CD4-positive, alpha-beta T cell treated with Interleukin-1 beta for 1 hour (primary cell): Measurements from ENCODE around the gene KCNC1.

ENCODE experiments used
- DNase-seq, 2 donors: peaks; one replicate each; pipeline ENCODE4 v3.0.0-alpha.2; 2020 to 2022

The KCNC1 gene

DNA sequence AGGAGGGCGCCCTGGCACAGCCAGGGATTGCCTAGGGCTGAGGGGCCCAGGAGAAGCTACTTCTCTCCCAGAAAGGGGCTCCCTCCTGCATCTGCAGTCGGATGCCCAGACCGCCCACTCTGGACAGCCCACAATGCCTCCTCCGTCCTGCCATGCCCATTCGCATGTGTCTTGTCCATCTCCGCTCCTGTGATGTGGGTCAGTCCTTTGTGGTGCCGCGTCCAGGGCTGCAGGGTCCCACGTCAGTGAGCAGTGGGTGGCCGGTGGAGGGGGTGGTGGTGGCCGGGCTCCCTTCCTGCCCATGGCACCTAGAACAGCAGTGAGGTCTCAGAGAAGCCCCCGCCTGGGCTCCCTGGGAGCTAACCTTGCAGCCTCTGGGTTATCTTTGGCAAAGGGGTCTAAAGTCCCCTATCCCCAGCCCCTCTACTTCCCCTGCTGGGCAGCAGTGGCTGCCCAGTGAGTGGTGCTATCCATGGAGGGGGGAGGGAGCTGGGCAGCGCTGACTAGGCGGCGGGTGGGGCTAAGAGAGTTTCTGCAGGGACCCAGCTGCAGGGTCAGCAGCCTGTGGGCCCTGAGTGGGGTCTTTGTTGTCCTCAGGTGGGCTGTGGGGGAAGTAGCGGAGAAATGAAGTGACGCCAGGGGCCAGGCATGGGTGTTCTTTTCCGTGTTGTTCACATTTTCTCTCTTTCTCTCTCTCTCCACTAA, 41.1 kb downstream of the KCNC1 start:
- no peak for DNase-seq

DNA sequence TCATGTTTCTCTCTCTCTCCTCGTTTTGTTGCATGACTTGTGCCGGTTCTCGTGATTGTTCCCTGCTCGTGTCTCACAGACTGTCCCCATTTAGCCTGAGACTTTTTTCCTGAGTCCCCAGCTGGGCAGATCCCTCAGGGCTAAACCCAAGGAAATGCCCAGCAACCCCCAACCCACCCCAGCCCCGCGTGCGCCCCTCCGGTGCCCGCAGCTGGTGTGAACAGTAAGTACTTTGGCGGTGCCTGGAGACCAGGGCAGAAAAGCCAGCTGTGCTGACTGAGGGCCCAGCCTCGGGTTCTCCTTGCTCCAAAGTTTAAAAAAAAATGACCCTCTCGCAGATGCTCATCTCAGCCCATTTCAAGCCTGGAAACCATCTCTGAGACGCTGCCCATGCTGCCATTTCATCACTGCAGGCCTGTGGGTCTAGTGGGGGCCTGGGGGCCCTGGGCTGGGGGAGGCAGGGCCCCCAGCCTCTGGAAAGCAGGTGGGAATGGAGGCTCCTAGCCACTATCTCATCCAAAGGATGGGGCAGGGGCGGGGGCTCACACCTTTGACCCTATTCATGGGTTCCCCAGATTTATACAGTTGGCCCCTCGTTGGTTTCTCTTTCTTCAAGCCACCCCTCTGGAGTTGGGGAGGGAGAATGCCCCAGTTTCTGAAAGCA, 41.8 kb downstream of the KCNC1 start:
- no peak for DNase-seq

GRCh38 chr11:17777086-17777737, 42.6 kb downstream of the KCNC1 start:
- no peak for DNase-seq

GRCh38 chr11:17777738-17778091, 43.1 kb downstream of the KCNC1 start:
- DNase-seq: no peak

DNA sequence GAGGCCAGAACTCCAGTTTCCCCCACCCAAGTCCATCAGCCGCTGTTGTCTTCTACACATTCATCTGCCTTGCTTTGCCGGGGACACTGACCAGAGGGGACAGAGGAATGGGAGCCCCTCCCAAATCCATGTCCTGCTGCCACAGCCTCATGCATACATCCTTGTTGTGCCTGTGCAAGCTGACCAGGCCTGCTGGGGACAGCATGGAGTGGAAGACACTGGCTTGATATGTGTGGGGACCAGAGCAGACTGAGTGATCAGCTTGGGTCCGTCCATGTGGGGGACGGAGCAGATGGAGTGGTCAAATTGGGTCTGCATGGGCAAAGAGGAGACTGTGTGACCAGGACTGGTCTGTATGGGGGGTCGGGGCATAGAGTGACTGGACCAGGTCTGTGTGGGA, 43.8 kb downstream of the KCNC1 start:
- DNase-seq: no peak

GRCh38 chr11:17778956-17779860, 44.6 kb downstream of the KCNC1 start:
- no peak for DNase-seq

- no peak for DNase-seq
Measured at GRCh38 chr11:17779861-17780594, 45.4 kb downstream of the KCNC1 start.

DNA sequence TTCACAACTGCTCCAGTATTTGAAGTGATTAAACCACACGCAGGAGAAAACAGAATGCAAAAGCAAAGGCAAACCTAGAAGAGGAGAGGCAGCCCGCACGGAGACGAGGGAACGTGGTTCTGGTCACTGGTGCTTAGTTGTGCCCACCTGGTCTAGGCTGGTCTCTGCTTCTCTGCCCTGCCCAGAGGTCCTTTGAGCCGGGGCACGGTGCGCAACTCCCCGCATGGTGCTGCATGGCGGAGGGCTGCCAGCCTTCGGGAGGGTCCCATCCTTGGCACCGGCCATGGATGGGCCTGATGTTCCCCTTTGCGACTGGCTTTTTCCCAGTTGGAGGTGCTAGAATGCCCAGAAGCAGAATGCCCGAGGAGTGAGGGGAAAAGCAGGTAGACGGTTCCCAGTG, 46.1 kb downstream of the KCNC1 start:
- no peak for DNase-seq

GRCh38 chr11:17781221-17781620, 46.6 kb downstream of the KCNC1 start:
- DNase-seq: no peak

DNA sequence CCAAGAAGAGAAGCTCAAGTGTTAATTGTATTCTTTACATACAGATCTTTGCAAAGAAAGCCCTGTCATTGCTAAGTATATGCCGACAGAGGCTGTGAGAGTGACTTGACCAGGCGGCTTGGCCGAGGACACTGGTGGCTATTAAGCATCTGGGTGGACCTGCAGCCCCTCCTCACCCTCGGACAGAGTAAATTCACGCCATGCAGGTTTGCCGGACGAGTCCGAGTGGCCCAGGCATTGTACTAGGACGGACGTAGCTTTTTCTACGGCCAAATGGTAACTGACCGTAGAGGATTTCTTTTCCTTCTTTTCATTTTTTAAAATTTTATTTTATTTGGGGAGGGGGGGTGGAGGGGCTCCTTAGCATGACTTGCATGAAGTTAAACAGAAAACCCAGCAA, 47.0 kb downstream of the KCNC1 start:
- no peak for DNase-seq

- no peak for DNase-seq
Measured at GRCh38 chr11:17782145-17782544, 47.6 kb downstream of the KCNC1 start.

DNA sequence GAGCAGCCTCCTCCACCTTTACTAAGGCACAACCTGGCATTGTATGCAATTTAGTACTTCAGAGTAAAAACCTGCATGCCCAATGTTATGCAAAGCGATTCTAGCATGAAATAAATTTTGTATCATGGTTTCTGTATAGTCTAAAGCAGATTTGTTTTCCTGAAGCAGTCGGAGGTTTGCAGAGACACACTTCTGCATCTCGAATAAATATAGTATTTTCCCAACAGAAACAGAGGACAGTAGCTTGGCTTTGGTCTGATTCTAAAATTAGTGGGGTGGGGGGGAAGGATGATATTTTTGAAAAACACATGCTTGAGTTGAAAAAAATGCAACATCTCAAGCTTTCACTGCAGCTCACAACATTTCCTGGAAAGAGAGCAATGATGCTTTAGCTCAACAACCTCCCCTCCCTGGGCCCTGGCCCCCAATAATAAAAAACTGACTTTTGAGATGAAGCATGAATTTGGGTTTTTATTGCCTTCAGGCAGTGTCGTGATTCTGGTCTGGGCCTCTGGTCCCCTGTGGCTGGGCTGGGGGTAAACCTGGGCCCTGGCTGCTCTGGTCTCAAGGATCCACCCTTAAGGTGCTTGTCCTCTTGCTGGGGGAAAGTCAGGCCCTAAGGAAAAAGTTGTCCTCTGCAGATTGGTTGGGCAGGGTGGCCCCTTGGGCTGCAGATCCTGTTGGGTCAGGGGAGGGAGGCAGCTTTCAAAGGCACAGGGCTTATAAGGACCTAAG, 48.2 kb downstream of the KCNC1 start:
- no peak for DNase-seq

DNA sequence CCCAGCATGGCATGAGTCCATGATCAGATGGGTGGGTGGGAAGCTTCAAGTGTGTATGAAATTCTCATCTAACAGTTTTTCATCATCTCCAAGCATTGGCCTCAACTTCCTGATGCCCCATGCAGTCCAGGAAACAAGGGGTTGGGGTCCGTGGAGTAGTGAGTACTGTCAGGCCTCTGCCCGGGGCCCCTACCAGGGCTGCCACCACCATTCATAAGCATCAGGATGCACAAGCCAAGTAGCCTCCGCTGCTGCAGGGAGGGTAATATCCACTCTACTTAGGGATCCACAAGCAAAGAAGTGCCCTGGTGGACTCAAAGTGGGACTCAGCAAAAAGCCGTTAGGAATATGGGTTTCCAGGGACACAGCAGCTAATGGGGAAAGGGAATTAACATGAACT, 49.3 kb downstream of the KCNC1 start:
- DNase-seq: no peak

DNA sequence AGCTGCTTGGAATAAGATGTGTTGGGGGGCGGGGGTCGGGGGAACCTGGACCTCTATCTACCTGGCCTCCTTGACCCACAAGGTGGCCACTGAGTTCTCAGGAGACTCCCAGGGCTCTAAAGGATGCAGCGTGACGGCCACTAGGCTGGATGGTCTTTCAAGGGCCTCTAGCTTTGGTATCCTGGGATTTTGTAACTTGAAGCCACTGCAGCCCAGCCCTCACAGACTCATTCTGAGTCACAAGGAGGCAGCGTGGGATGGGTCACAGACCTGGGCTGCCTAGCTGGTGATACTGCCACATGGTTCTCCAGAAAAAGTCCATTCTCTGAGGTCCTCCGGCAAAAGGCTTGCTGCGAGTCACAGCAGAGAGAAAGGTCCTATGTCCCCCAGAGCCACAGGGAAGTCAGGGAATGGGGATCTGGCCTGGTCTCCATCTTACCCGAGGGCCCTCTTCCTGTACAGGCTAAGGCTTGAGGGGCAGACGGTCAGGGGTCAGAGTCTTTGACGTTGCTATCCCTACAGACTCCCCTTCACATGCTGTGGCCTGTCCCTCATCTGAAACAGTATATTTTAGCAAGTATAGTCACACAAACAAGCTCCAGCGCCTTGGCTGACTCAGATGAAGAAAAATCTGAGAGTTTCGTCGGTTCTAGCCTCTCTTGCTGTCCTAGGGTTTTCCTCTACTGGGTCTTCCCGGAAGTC, 52.4 kb downstream of the KCNC1 start:
- DNase-seq: no peak

DNA sequence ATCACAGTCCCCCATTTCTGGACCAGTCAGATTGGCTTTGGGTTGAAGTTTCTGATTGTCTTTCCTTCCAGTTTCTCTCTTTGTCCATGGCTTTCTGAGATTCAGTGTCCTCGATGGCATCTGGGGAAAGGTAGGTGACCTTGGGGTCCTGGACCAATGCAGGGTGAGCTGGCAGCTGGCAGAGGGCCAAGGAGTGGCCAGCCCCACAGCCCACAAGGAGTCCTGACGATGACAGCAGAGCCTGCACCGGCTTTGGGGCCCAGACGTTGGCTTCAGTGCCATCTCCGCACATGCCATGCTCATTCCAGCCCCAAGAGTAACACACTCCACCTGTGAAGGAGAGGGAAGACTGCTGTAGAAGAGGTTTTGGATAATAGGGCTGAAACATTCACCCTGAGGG, 53.5 kb downstream of the KCNC1 start:
- no peak for DNase-seq

GRCh38 chr11:17790453-17790852, 55.9 kb downstream of the KCNC1 start:
- DNase-seq: no peak

- no peak for DNase-seq
Measured at GRCh38 chr11:17791144-17791543, 56.6 kb downstream of the KCNC1 start.

GRCh38 chr11:17792161-17792560, 57.6 kb downstream of the KCNC1 start:
- DNase-seq: no peak

GRCh38 chr11:17793642-17794170, 59.1 kb downstream of the KCNC1 start:
- DNase-seq: no peak

DNA sequence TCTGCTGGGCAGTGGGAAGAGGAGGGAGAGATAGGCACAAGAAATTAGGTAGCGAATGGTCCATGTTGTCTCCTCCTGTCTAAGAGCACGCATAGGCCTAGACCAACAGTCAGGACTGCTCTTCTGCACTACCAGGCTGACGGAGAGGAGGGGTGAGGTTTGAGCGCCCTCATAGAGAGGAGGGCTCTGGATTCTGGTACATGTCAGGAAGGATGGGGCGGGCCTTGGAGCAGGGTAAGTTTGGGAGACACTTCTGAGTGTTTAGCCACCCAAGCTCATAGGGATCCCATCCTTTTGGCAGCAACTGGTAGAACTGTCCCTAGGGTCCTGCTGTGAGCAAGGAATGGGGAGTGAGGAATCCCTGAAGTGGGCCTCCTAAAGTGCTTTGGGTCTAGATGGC, 60.4 kb downstream of the KCNC1 start:
- no peak for DNase-seq

DNA sequence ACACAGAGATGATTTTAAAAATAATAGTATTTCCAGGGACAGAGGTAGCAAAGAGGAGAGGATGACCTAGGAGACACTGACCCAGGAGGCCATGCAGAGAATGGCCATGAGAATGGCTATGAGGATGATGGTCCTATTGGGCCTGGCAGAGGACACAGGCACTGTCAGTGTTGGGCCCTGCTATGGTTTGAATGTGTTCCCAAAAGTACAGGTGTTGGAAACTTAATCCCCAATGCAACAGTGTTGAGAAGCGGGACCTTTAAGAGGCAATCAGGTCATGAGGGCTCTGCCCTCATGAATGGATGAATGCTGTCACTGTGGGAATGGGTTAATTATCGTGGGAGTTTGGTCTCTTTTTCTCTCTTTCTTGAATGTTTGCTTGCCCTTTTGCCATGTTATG, 61.6 kb downstream of the KCNC1 start:
- no peak for DNase-seq
